ENCODE results near the gene KIAA0040. TPM values are rescaled to one million over a fixed set of nuclear protein-coding genes. Genes with fewer than 3 reads are reported as not detected.

The KIAA0040 gene
- polyA plus RNA-seq, 4 donors: 5.4 to 15.2 (median 8.8) TPM

- Histone ChIP-seq H3K27me3 (ENCODE audit: control insufficient read depth in 3 of 3, insufficient read depth in 3 of 3, low read length in 3 of 3) (no peaks in the 10 kb centered on the region), H3K4me3 (ENCODE audit: low read depth in 1 of 3, low read length in 3 of 3) (no peak overlapping the region), H3K27ac (ENCODE audit: low read depth in 1 of 3, low read length in 2 of 3) (no peak overlapping the region), H3K4me1 (ENCODE audit: control insufficient read depth in 3 of 3, insufficient read depth in 2 of 3, low read depth in 1 of 3, low read length in 2 of 3) (no peaks in the 10 kb centered on the region), H3K36me3 (ENCODE audit: control insufficient read depth in 3 of 3, insufficient read depth in 2 of 3, low read depth in 1 of 3, low read length in 3 of 3) (peaks cover 22 to 40% (median 38%) of the 10 kb centered on the region in 3 donors), H3K9me3 (ENCODE audit: control insufficient read depth in 2 of 2, insufficient read depth in 1 of 2, low read depth in 1 of 2, low read length in 1 of 2) (no peaks in the 10 kb centered on the region)
- DNase-seq (no peak), FAIRE-seq (no peak)
- WGBS, 3 donors: 70 to 87% (median 71%) methylated on average over 4 of the region's 4 CpGs
Measured at GRCh38 chr1:175162955-175163354, 29.6 kb downstream of the KIAA0040 start.

- Histone ChIP-seq H3K4me3 (ENCODE audit: low read depth in 1 of 3, low read length in 3 of 3) (no peak overlapping the region), H3K9me3 (ENCODE audit: control insufficient read depth in 2 of 2, insufficient read depth in 1 of 2, low read depth in 1 of 2, low read length in 1 of 2) (no peaks in the 10 kb centered on the region), H3K27me3 (ENCODE audit: control insufficient read depth in 3 of 3, insufficient read depth in 3 of 3, low read length in 3 of 3) (peaks cover 0 to 12% (median 0%) of the 10 kb centered on the region in 3 donors), H3K36me3 (ENCODE audit: control insufficient read depth in 3 of 3, insufficient read depth in 2 of 3, low read depth in 1 of 3, low read length in 3 of 3) (peaks cover 7 to 18% (median 17%) of the 10 kb centered on the region in 3 donors), H3K4me1 (ENCODE audit: control insufficient read depth in 3 of 3, insufficient read depth in 2 of 3, low read depth in 1 of 3, low read length in 2 of 3) (no peaks in the 10 kb centered on the region), H3K27ac (ENCODE audit: low read depth in 1 of 3, low read length in 2 of 3) (no peak overlapping the region)
- WGBS, 3 donors: 86 to 97% (median 91%) methylated on average over 6 of the region's 6 CpGs
- DNase-seq: no peak
- no peak for FAIRE-seq
Measured at GRCh38 chr1:175158170-175158591, 34.4 kb downstream of the KIAA0040 start.

- no peak overlapping the region for H3K4me3 ChIP-seq (ENCODE audit: low read depth in 1 of 3, low read length in 3 of 3)
- DNase-seq (no peak), FAIRE-seq (no peak)
- peaks cover 0 to 18% (median 0%) of the 10 kb centered on the region in 3 donors for H3K27me3 ChIP-seq (ENCODE audit: control insufficient read depth in 3 of 3, insufficient read depth in 3 of 3, low read length in 3 of 3)
- H3K36me3 ChIP-seq (ENCODE audit: control insufficient read depth in 3 of 3, insufficient read depth in 2 of 3, low read depth in 1 of 3, low read length in 3 of 3): peaks cover 3 to 18% (median 14%) of the 10 kb centered on the region in 3 donors
- no peaks in the 10 kb centered on the region for H3K9me3 ChIP-seq (ENCODE audit: control insufficient read depth in 2 of 2, insufficient read depth in 1 of 2, low read depth in 1 of 2, low read length in 1 of 2)
- peaks cover 0 to 2% (median 0%) of the 10 kb centered on the region in 3 donors for H3K4me1 ChIP-seq (ENCODE audit: control insufficient read depth in 3 of 3, insufficient read depth in 2 of 3, low read depth in 1 of 3, low read length in 2 of 3)
- WGBS, 3 donors: 91 to 98% (median 96%) methylated on average over 2 of the region's 2 CpGs
- H3K27ac ChIP-seq (ENCODE audit: low read depth in 1 of 3, low read length in 2 of 3): no peak overlapping the region
Measured at GRCh38 chr1:175157200-175157599, 35.4 kb downstream of the KIAA0040 start.

- whole genome bisulfite sequencing, 3 donors: 59 to 63% (median 60%) methylated on average over 5 of the region's 5 CpGs
- H3K9me3 ChIP-seq (ENCODE audit: control insufficient read depth in 2 of 2, insufficient read depth in 1 of 2, low read depth in 1 of 2, low read length in 1 of 2): no peaks in the 10 kb centered on the region
- no peak overlapping the region for H3K4me3 ChIP-seq (ENCODE audit: low read depth in 1 of 3, low read length in 3 of 3)
- H3K4me1 ChIP-seq (ENCODE audit: control insufficient read depth in 3 of 3, insufficient read depth in 2 of 3, low read depth in 1 of 3, low read length in 2 of 3): peaks cover 0 to 4% (median 0%) of the 10 kb centered on the region in 3 donors
- DNase-seq: peak in 1 of 2 donors; percentile 16
- FAIRE-seq: no peak
- H3K36me3 ChIP-seq (ENCODE audit: control insufficient read depth in 3 of 3, insufficient read depth in 2 of 3, low read depth in 1 of 3, low read length in 3 of 3): peaks cover 3 to 14% (median 10%) of the 10 kb centered on the region in 3 donors
- peaks cover 0 to 25% (median 0%) of the 10 kb centered on the region in 3 donors for H3K27me3 ChIP-seq (ENCODE audit: control insufficient read depth in 3 of 3, insufficient read depth in 3 of 3, low read length in 3 of 3)
- no peak overlapping the region for H3K27ac ChIP-seq (ENCODE audit: low read depth in 1 of 3, low read length in 2 of 3)
Measured at GRCh38 chr1:175155936-175156335, 36.6 kb downstream of the KIAA0040 start.

- Histone ChIP-seq H3K27me3 (ENCODE audit: control insufficient read depth in 3 of 3, insufficient read depth in 3 of 3, low read length in 3 of 3) (peaks cover 0 to 29% (median 0%) of the 10 kb centered on the region in 3 donors), H3K4me1 (ENCODE audit: control insufficient read depth in 3 of 3, insufficient read depth in 2 of 3, low read depth in 1 of 3, low read length in 2 of 3) (peaks cover 0 to 4% (median 0%) of the 10 kb centered on the region in 3 donors), H3K4me3 (ENCODE audit: low read depth in 1 of 3, low read length in 3 of 3) (no peak overlapping the region), H3K27ac (ENCODE audit: low read depth in 1 of 3, low read length in 2 of 3) (no peak overlapping the region), H3K36me3 (ENCODE audit: control insufficient read depth in 3 of 3, insufficient read depth in 2 of 3, low read depth in 1 of 3, low read length in 3 of 3) (peaks cover 0 to 10% (median 7%) of the 10 kb centered on the region in 3 donors), H3K9me3 (ENCODE audit: control insufficient read depth in 2 of 2, insufficient read depth in 1 of 2, low read depth in 1 of 2, low read length in 1 of 2) (no peaks in the 10 kb centered on the region)
- DNase-seq (no peak), FAIRE-seq (no peak)
- WGBS, 3 donors: 65 to 76% (median 74%) methylated on average over 4 of the region's 4 CpGs
Measured at GRCh38 chr1:175155473-175155856, 37.1 kb downstream of the KIAA0040 start.

GRCh38 chr1:175154629-175155472 lies 37.7 kb downstream of the KIAA0040 start:
- DNase-seq (peak; percentile 70 to 74), FAIRE-seq (no peak)
- peaks cover 0 to 30% (median 0%) of the 10 kb centered on the region in 3 donors for H3K27me3 ChIP-seq (ENCODE audit: control insufficient read depth in 3 of 3, insufficient read depth in 3 of 3, low read length in 3 of 3)
- peaks cover 0 to 4% (median 0%) of the 10 kb centered on the region in 3 donors for H3K4me1 ChIP-seq (ENCODE audit: control insufficient read depth in 3 of 3, insufficient read depth in 2 of 3, low read depth in 1 of 3, low read length in 2 of 3)
- no peak overlapping the region for H3K4me3 ChIP-seq (ENCODE audit: low read depth in 1 of 3, low read length in 3 of 3)
- WGBS, 3 donors: 15 to 26% (median 16%) methylated on average over 11 of the region's 11 CpGs
- H3K9me3 ChIP-seq (ENCODE audit: control insufficient read depth in 2 of 2, insufficient read depth in 1 of 2, low read depth in 1 of 2, low read length in 1 of 2): no peaks in the 10 kb centered on the region
- H3K27ac ChIP-seq (ENCODE audit: low read depth in 1 of 3, low read length in 2 of 3): no peak overlapping the region
- peaks cover 0 to 5% (median 4%) of the 10 kb centered on the region in 3 donors for H3K36me3 ChIP-seq (ENCODE audit: control insufficient read depth in 3 of 3, insufficient read depth in 2 of 3, low read depth in 1 of 3, low read length in 3 of 3)

- peak; percentile 58 to 75 for DNase-seq
- peaks cover 0 to 33% (median 0%) of the 10 kb centered on the region in 3 donors for H3K27me3 ChIP-seq (ENCODE audit: control insufficient read depth in 3 of 3, insufficient read depth in 3 of 3, low read length in 3 of 3)
- peaks cover 0 to 4% (median 0%) of the 10 kb centered on the region in 3 donors for H3K4me1 ChIP-seq (ENCODE audit: control insufficient read depth in 3 of 3, insufficient read depth in 2 of 3, low read depth in 1 of 3, low read length in 2 of 3)
- H3K4me3 ChIP-seq (ENCODE audit: low read depth in 1 of 3, low read length in 3 of 3): no peak overlapping the region
- H3K27ac ChIP-seq (ENCODE audit: low read depth in 1 of 3, low read length in 2 of 3): no peak overlapping the region
- no peak for FAIRE-seq
- WGBS, 3 donors: 3 to 7% (median 3%) methylated on average over 13 to 15 of the region's 15 CpGs
- no peaks in the 10 kb centered on the region for H3K9me3 ChIP-seq (ENCODE audit: control insufficient read depth in 2 of 2, insufficient read depth in 1 of 2, low read depth in 1 of 2, low read length in 1 of 2)
- no peaks in the 10 kb centered on the region for H3K36me3 ChIP-seq (ENCODE audit: control insufficient read depth in 3 of 3, insufficient read depth in 2 of 3, low read depth in 1 of 3, low read length in 3 of 3)
Measured at GRCh38 chr1:175152006-175152652, 40.4 kb downstream of the KIAA0040 start.

GRCh38 chr1:175150596-175151319 lies 41.8 kb downstream of the KIAA0040 start:
- no peak overlapping the region for H3K4me3 ChIP-seq (ENCODE audit: low read depth in 1 of 3, low read length in 3 of 3)
- WGBS, 3 donors: 62 to 77% (median 67%) methylated on average over 9 of the region's 9 CpGs
- H3K9me3 ChIP-seq (ENCODE audit: control insufficient read depth in 2 of 2, insufficient read depth in 1 of 2, low read depth in 1 of 2, low read length in 1 of 2): no peaks in the 10 kb centered on the region
- DNase-seq (peak in 1 of 2 donors; percentile 13), FAIRE-seq (no peak)
- H3K27me3 ChIP-seq (ENCODE audit: control insufficient read depth in 3 of 3, insufficient read depth in 3 of 3, low read length in 3 of 3): peaks cover 0 to 33% (median 0%) of the 10 kb centered on the region in 3 donors
- no peaks in the 10 kb centered on the region for H3K36me3 ChIP-seq (ENCODE audit: control insufficient read depth in 3 of 3, insufficient read depth in 2 of 3, low read depth in 1 of 3, low read length in 3 of 3)
- peaks cover 0 to 9% (median 0%) of the 10 kb centered on the region in 3 donors for H3K4me1 ChIP-seq (ENCODE audit: control insufficient read depth in 3 of 3, insufficient read depth in 2 of 3, low read depth in 1 of 3, low read length in 2 of 3)
- H3K27ac ChIP-seq (ENCODE audit: low read depth in 1 of 3, low read length in 2 of 3): no peak overlapping the region
